WERI-Rb-1 (cell line): ENCODE data around the gene UNG.

Source experiments
- DNase-seq: peaks from one replicate; pipeline ENCODE4 v3.0.0-alpha.2; 2020
- H3K27ac ChIP-seq: fragments of 250-450 bp; sonication (Bioruptor Pico); 2 replicates; pipeline ENCODE4 v1.5.1; 2020; ENCODE audit warnings: mild to moderate bottlenecking, moderate library complexity
- H3K27me3 ChIP-seq: fragments of 250-450 bp; sonication (Bioruptor Pico); 2 replicates; pipeline ENCODE4 v1.5.1; 2021; ENCODE audit warnings: mild to moderate bottlenecking, low read depth, moderate library complexity; ENCODE audit not compliant: insufficient read depth, severe bottlenecking
- H3K36me3 ChIP-seq: fragments of 250-450 bp; sonication (Bioruptor Pico); 2 replicates; pipeline ENCODE4 v1.5.1; 2020; ENCODE audit warnings: mild to moderate bottlenecking, moderate library complexity
- H3K4me3 ChIP-seq: 2 replicates; pipeline ENCODE4 v1.5.1; 2011; ENCODE audit warnings: low read depth, mild to moderate bottlenecking, control low read depth, low read length
- H3K9me3 ChIP-seq: fragments of 250-450 bp; sonication (Bioruptor Pico); 2 replicates; pipeline ENCODE4 v1.5.1; 2021; ENCODE audit warnings: mild to moderate bottlenecking, moderate library complexity; ENCODE audit not compliant: severe bottlenecking
- CTCF ChIP-seq: IDR thresholded peaks from 2 replicates; pipeline ENCODE4 v1.5.1; 2011; ENCODE audit warnings: low read depth, mild to moderate bottlenecking, control low read depth, inconsistent platforms, low read length

UNG gene

GRCh38 chr12:109114644-109115043 lies 17.2 kb downstream of the UNG start:
- Histone ChIP-seq H3K4me3 (no peak overlapping the region), H3K36me3 (peaks cover 24% of the 10 kb centered on the region), H3K9me3 (no peaks in the 10 kb centered on the region), H3K27me3 (no peaks in the 10 kb centered on the region), H3K27ac (no peak overlapping the region)
- DNase-seq: no peak
- TF ChIP-seq CTCF: no peak

DNA sequence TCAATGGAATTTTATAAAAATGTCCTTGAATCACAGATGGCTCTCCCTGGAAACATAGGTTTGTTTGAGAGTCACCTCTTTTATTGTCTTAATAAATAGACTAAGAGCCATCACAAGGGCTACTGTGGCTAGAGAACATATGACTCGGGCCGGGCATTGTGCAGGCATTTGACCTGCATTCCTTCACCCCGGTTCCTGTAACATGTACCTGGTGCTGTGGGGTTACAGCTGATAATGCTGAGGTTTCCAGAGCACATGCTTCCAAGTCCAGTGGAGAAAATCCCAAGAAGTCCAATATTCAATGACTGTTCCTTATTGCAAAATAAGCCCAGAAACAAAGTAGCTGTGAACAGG lies 18.0 kb downstream of the UNG start:
- H3K9me3 ChIP-seq: no peaks in the 10 kb centered on the region
- H3K4me3 ChIP-seq: no peak overlapping the region
- no peak overlapping the region for H3K27ac ChIP-seq
- TF ChIP-seq CTCF: no peak
- H3K36me3 ChIP-seq: peaks cover 17% of the 10 kb centered on the region
- DNase-seq: no peak
- no peaks in the 10 kb centered on the region for H3K27me3 ChIP-seq

DNA sequence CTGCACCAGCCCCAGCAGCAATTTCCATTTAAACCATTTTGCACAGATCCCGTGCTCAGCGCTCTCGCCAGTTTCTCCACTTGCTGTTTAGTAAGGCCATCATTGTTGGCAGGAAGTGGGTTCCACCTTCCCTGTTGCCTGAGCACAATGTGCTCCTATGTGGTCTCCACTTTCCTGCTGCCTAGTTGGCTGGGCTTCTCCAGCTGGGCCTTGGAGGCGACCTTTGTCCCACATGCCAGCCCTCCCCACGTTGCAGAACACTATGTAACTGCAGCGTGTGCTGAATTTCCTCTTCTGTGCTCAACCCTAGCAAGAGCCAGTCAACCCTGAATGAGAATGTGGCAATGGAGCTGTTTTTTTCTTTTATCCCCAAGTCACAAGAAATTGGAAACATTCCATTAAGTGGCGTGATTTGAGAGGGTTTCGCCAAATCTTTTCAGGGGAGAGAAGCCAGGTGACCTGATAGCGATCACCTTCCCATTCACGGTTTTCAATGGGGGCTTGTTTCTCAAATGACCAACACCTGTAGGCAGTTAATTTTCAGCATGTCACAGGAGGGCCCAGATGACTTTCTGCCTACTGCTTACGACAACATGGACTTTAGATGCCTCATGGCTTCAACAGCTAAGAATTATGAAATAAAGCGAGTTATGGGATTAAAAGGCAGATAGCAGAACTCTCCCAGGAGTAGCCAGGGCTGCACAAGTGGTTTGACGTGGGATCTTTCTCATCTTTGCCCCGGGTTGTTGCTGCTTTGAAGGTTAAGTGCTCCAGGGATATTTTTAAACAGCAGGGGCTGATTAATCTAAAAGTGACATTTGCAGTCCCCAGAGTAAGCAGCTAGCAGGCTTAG lies 18.6 kb downstream of the UNG start, which contains the start of gene ACACB:
Gene ACACB, plus strand, starts transcription at position 830 of the 853 bp plus-strand sequence. CDS start 22,819 bp downstream, outside the sequence.
- Histone ChIP-seq H3K27ac (no peak within 1 kb of the TSS), H3K36me3 (peaks cover 11% of the 10 kb centered on the region), H3K27me3 (no peaks in the 10 kb centered on the region), H3K9me3 (no peaks in the 10 kb centered on the region), H3K4me3 (no peak within 1 kb of the TSS)
- no peak for TF ChIP-seq CTCF
- no peak for DNase-seq

DNA sequence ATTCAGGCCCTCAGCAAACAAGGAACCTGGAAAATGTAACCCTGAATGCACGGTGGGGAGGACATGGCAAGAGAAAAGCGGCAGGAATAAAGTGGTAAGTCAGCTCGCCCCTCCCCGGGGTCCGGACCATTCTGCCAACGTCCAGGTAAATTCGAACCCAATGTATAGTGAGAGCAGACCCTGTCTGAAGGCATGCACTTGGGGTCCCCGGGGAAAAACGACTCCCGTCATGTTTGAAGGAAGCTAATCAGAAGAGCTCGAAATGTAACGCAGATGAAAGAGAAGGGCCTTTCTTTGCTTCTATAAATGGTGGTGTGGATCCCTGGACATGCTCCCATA lies 19.2 kb downstream of the UNG start:
- Histone ChIP-seq H3K4me3 (no peak overlapping the region), H3K27ac (no peak overlapping the region), H3K9me3 (no peaks in the 10 kb centered on the region), H3K36me3 (peaks cover 7% of the 10 kb centered on the region), H3K27me3 (no peaks in the 10 kb centered on the region)
- no peak for TF ChIP-seq CTCF
- no peak for DNase-seq

DNA sequence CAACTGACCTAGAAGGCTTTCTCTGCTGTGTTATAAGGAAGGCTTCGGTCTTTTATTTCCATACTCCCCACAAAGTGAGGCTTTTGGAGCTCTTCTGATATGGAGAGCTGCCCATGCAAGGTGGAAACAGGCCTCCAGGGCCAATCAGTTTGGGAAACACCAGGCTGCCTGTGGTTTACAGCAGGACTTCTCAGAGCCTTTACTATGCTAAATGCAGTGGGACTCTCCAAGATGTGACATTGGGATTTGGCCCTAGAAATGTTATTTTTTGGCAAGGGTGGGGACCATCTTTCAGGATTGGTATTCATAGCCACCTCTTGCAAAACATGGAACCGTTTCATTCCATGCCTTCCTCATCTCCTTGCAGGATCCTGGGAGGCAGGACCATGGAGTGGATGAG lies 22.7 kb downstream of the UNG start:
- no peak for TF ChIP-seq CTCF
- H3K4me3 ChIP-seq: no peak overlapping the region
- no peaks in the 10 kb centered on the region for H3K27me3 ChIP-seq
- DNase-seq: no peak
- no peak overlapping the region for H3K27ac ChIP-seq
- H3K36me3 ChIP-seq: no peaks in the 10 kb centered on the region
- no peaks in the 10 kb centered on the region for H3K9me3 ChIP-seq

- Histone ChIP-seq H3K9me3 (no peaks in the 10 kb centered on the region), H3K36me3 (no peaks in the 10 kb centered on the region), H3K27me3 (no peaks in the 10 kb centered on the region), H3K27ac (no peak overlapping the region), H3K4me3 (no peak overlapping the region)
- DNase-seq: no peak
- TF ChIP-seq CTCF: no peak
Measured at GRCh38 chr12:109120557-109120956, 23.2 kb downstream of the UNG start.
